Tibial artery (tissue), 4 donors: Measurements from ENCODE around the gene PKP4.

Source experiments
- DNase-seq, 2 donors: peaks; one replicate each; pipeline ENCODE4 v3.0.0-alpha.2; 2019
- H3K27ac ChIP-seq, 2 donors: fragments of 200-600 bp; sonication (generic) in 1 of 2; 1 replicate in 1 of 2; 2 replicates in 1 of 2; pipeline ENCODE4 v1.5.1; 2018 to 2019; ENCODE audit warnings: mild to moderate bottlenecking in 1 of 2
- H3K27me3 ChIP-seq, 2 donors: fragments of 200-600 bp; sonication (generic) in 1 of 2; one replicate each; pipeline versions ENCODE4 v1.5.1 to v1.6.0; 2016 to 2019
- H3K36me3 ChIP-seq, 3 donors: fragments of 200-600 bp; sonication (generic) in 2 of 3; one replicate each; pipeline ENCODE4 v1.5.1; 2016 to 2019; ENCODE audit warnings: mild to moderate bottlenecking in 2 of 3
- H3K4me1 ChIP-seq, 4 donors: fragments of 200-600 bp; sonication (generic) in 2 of 4; 1 replicate in 3 of 4; 2 replicates in 1 of 4; pipeline ENCODE4 v1.5.1; 2016 to 2019
- H3K4me3 ChIP-seq, 2 donors: fragments of 200-600 bp; sonication (generic) in 1 of 2; 1 replicate in 1 of 2; 2 replicates in 1 of 2; pipeline ENCODE4 v1.5.1; 2018 to 2019; ENCODE audit warnings: mild to moderate bottlenecking in 2 of 2
- H3K9me3 ChIP-seq, 3 donors: fragments of 200-600 bp; sonication (generic) in 1 of 3; one replicate each; pipeline ENCODE4 v1.5.1; 2016 to 2019
- CTCF ChIP-seq, 2 experiments: fragments of 200-600 bp in 1 of 2; fragments of 450-650 bp in 1 of 2; IDR thresholded peaks; one replicate each; pipeline ENCODE4 v1.5.1; 2017 to 2019; ENCODE audit warnings: antibody characterized with exemption in 2 of 2, mild to moderate bottlenecking in 1 of 2, moderate library complexity in 1 of 2
- intact Hi-C: fragments of 100-400 bp; cut with DNase I; formaldehyde crosslinking; loops from one replicate; pipeline ENCODE4 v1.15.0; 2023; ENCODE audit warnings: low total_unique reads

Gene PKP4

GRCh38 chr2:158729873-158730620 is 273.3 kb downstream of the PKP4 start:
- no peak overlapping the region for H3K4me3 ChIP-seq
- intact Hi-C loops, result no loop called here
- H3K27me3 ChIP-seq, result peaks cover 0 to 6% of the 10 kb centered on the region in 2 donors
- no peak for TF ChIP-seq CTCF (IDR thresholded peaks at IDR 0.05)
- H3K4me1 ChIP-seq, result peaks cover 0 to 7% (median 0%) of the 10 kb centered on the region in 4 donors
- DNase-seq, result no peak
- no peak overlapping the region for H3K27ac ChIP-seq
- H3K36me3 ChIP-seq, result no peaks in the 10 kb centered on the region
- no peaks in the 10 kb centered on the region for H3K9me3 ChIP-seq

- no peaks in the 10 kb centered on the region for H3K9me3 ChIP-seq
- H3K4me3 ChIP-seq, result no peak overlapping the region
- H3K27ac ChIP-seq, result no peak overlapping the region
- TF ChIP-seq CTCF (IDR thresholded peaks at IDR 0.05), result no peak
- DNase-seq, result no peak
- peaks cover 0 to 1% (median 0%) of the 10 kb centered on the region in 4 donors for H3K4me1 ChIP-seq
- H3K36me3 ChIP-seq, result no peaks in the 10 kb centered on the region
- peaks cover 0 to 6% of the 10 kb centered on the region in 2 donors for H3K27me3 ChIP-seq
- intact Hi-C loops, result no loop called here
Observed at GRCh38 chr2:158730621-158731140, 273.9 kb downstream of the PKP4 start.

DNA sequence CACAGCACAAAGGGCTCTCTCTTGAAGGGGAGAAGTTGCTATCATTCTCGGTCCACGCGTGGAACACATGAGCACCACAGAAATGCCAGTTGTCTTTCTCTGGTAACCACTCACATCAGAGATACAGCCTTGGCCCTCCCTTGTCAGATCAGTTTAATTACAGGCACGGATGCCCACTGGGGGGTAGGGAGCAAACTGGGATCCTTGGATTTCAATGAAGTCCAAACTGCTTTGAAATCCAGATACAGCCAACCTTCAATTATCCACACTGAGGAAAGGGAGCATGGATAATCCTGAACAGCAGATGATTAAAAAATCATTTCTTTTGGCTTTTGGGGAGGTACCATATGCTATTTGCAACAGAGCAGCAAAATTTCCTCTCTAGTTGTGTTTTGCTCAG is 274.6 kb downstream of the PKP4 start:
- no peak for TF ChIP-seq CTCF (IDR thresholded peaks at IDR 0.05)
- intact Hi-C loops, result no loop called here

More for the DNA sequence above, 274.6 kb downstream of the PKP4 start:
- DNase-seq, result no peak
- Histone ChIP-seq H3K4me1 (no peaks in the 10 kb centered on the region), H3K9me3 (no peaks in the 10 kb centered on the region), H3K27me3 (peaks cover 0 to 6% of the 10 kb centered on the region in 2 donors), H3K4me3 (no peak overlapping the region), H3K36me3 (no peaks in the 10 kb centered on the region), H3K27ac (no peak overlapping the region)
